Upper lobe of right lung (tissue), 1 donor: Measurements from ENCODE around the gene C19orf81. TPM values are rescaled to one million over a fixed set of nuclear protein-coding genes. Genes with fewer than 3 reads are reported as not detected.

Experiments
- ATAC-seq: fragments of 200-7000 bp; cut with Tn5 transposase; one replicate; pipeline ENCODE4 v1.9.1; 2020; ENCODE audit warnings: mild to moderate bottlenecking, moderate library complexity
- DNase-seq: peaks from one replicate; pipeline ENCODE4 v3.0.0-alpha.2; 2020
- H3K27ac ChIP-seq: fragments of 200-600 bp; one replicate; pipeline ENCODE4 v1.8.0; 2022
- H3K27me3 ChIP-seq: fragments of 200-600 bp; one replicate; pipeline ENCODE4 v1.8.0; 2022; ENCODE audit warnings: mild to moderate bottlenecking
- H3K36me3 ChIP-seq: fragments of 200-600 bp; one replicate; pipeline ENCODE4 v1.8.0; 2022
- H3K4me1 ChIP-seq: fragments of 200-600 bp; one replicate; pipeline ENCODE4 v1.8.0; 2022
- H3K4me3 ChIP-seq: fragments of 200-600 bp; one replicate; pipeline ENCODE4 v1.8.0; 2022; ENCODE audit warnings: mild to moderate bottlenecking
- H3K9me3 ChIP-seq: fragments of 200-600 bp; one replicate; pipeline ENCODE4 v1.8.0; 2022
- intact Hi-C: fragments of 100-400 bp; cut with DNase I; formaldehyde crosslinking; loops from one replicate; pipeline ENCODE4 v1.11.0; 2022
- total RNA-seq: library from RNA; stranded (reverse); fragmentation: NEBNext Ultra II Directional; extraction: Animal tissue kit (Norgen Biotek cat#: 25700); gene quantifications from one replicate; pipeline ENCODE4 v1.2.1, GENCODE V29; 2021
- TF ChIP-seq, protein P1 (sequence below): fragments of 200-600 bp; IDR thresholded peaks from one replicate; pipeline ENCODE4 v1.8.0; 2022; ENCODE audit warnings: antibody characterized with exemption
- donor health status: DM: no; HTN: yes; CAD: no; lungs with severe emphysema.

C19orf81 gene
- total RNA-seq, 1 donor from 2014 or later: 3.9 TPM

- Histone ChIP-seq H3K27me3 (peaks cover 37% of the 10 kb centered on the region), H3K4me1 (peaks cover 4% of the 10 kb centered on the region), H3K9me3 (no peaks in the 10 kb centered on the region), H3K27ac (no peak overlapping the region), H3K36me3 (no peaks in the 10 kb centered on the region), H3K4me3 (no peak overlapping the region)
- intact Hi-C loops: no loop called here
- DNase-seq: no peak
- TF ChIP-seq, protein P1, sequence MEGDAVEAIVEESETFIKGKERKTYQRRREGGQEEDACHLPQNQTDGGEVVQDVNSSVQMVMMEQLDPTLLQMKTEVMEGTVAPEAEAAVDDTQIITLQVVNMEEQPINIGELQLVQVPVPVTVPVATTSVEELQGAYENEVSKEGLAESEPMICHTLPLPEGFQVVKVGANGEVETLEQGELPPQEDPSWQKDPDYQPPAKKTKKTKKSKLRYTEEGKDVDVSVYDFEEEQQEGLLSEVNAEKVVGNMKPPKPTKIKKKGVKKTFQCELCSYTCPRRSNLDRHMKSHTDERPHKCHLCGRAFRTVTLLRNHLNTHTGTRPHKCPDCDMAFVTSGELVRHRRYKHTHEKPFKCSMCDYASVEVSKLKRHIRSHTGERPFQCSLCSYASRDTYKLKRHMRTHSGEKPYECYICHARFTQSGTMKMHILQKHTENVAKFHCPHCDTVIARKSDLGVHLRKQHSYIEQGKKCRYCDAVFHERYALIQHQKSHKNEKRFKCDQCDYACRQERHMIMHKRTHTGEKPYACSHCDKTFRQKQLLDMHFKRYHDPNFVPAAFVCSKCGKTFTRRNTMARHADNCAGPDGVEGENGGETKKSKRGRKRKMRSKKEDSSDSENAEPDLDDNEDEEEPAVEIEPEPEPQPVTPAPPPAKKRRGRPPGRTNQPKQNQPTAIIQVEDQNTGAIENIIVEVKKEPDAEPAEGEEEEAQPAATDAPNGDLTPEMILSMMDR: no peak
- no peak for ATAC-seq
These were observed 5.6 kb downstream of the C19orf81 start for GRCh38 chr19:50654882-50655281.

DNA sequence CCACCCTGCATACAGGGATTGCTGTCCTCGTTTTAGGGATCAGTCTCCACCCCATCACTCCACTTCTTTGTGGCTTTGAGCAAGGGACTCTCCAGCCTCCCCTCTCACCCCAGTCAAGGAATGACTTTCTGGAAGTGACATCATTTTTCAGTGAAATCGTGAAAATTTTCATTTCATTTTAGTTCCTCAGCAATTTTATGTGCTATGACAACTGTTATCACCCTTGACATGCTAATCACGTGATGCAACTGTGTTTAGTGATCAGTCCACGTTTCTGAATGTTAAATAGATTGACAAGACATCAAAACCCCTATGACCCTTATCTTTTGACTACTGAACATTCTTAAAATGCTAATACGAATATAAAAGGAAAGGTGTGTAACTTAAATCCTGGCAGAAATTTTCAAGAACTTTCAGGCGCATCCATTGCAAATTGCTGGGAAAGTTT is 8.0 kb downstream of the C19orf81 start:
- H3K27ac ChIP-seq: no peak overlapping the region
- ATAC-seq: no peak
- no peaks in the 10 kb centered on the region for H3K9me3 ChIP-seq
- DNase-seq: no peak
- intact Hi-C loops: no loop called here
- H3K4me3 ChIP-seq: no peak overlapping the region
- peaks cover 4% of the 10 kb centered on the region for H3K4me1 ChIP-seq
- no peaks in the 10 kb centered on the region for H3K36me3 ChIP-seq
- H3K27me3 ChIP-seq: peaks cover 42% of the 10 kb centered on the region
- TF ChIP-seq, protein P1: no peak

DNA sequence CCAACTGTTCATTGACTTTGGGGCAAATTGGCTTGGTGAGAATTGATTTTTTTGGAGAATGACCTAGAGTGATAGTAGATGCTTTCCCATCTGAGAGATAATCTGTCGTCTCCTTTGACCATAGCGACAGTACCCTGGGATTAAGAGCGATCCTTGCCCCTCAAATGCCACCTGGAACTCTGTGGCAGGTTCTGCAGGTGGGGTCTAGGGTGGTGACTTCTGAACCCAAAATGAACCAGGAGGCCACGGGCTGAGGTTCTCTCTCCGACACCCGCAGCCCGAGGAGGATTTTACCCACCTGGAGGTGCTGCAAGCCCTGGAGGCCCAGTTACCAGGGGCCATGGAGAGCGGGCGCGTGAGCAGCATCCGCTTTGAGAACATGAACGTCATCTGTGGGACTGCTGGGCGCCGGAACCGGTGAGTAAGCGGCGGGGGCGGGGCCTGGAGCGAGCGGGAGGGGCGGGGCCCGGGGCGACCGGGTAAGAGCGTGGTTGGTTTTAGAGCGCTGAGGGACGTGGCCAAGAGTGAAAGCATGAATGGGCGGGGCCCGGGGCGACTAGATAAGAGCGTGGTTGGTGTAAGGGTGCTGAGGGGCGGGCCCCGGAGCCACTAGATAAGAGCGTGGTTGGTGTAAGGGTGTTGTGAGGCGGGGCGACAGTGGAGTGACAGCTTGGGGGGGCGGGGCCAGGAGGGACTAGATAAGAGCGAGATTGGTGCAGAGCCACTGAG is 8.6 kb downstream of the C19orf81 start:
- H3K4me3 ChIP-seq: peak overlapping the region; percentile 48

GRCh38 chr19:50658441-50659317 is 9.4 kb downstream of the C19orf81 start:
- Histone ChIP-seq H3K27me3 (peaks cover 37% of the 10 kb centered on the region), H3K27ac (peak overlapping the region; percentile 72), H3K36me3 (no peaks in the 10 kb centered on the region), H3K4me3 (peak overlapping the region; percentile 48), H3K9me3 (no peaks in the 10 kb centered on the region), H3K4me1 (peaks cover 4% of the 10 kb centered on the region)
- ATAC-seq: peak; percentile 86
- intact Hi-C loops: no loop called here
- TF ChIP-seq, protein P1: no peak
- peak; percentile 93 for DNase-seq

More for the DNA sequence above, 8.6 kb downstream of the C19orf81 start:
- Histone ChIP-seq H3K36me3 (no peaks in the 10 kb centered on the region), H3K27me3 (peaks cover 37% of the 10 kb centered on the region), H3K9me3 (no peaks in the 10 kb centered on the region), H3K27ac (peak overlapping the region; percentile 42), H3K4me1 (peaks cover 4% of the 10 kb centered on the region)
- ATAC-seq: peak; percentile 91
- TF ChIP-seq, protein P1: no peak
- intact Hi-C loops: no loop called here
- peak; percentile 97 for DNase-seq

- TF ChIP-seq, protein P1: no peak
- H3K36me3 ChIP-seq: no peaks in the 10 kb centered on the region
- intact Hi-C loops: no loop called here
- H3K9me3 ChIP-seq: no peaks in the 10 kb centered on the region
- H3K4me3 ChIP-seq: peak overlapping the region; percentile 48
- no peak for ATAC-seq
- no peak overlapping the region for H3K27ac ChIP-seq
- DNase-seq: no peak
- peaks cover 40% of the 10 kb centered on the region for H3K27me3 ChIP-seq
- H3K4me1 ChIP-seq: peaks cover 4% of the 10 kb centered on the region
These were observed 10.3 kb downstream of the C19orf81 start for GRCh38 chr19:50659318-50660087.
